D721Med (cell line): ENCODE measurements around the gene TNIK.

Experiments used
- DNase-seq: peaks from one replicate; pipeline ENCODE4 v3.0.0; 2011; ENCODE audit warnings: low spot score; ENCODE audit not compliant: insufficient read length
- FAIRE-seq: peaks from 2 replicates; lab custom pipeline; 2011; peaks lifted over from hg19 to GRCh38; lab: Jason Lieb, UNC
- TF ChIP-seq, protein P1 (sequence below): IDR thresholded peaks from 2 replicates; pipeline ENCODE4 v1.5.1; 2012; ENCODE audit warnings: mild to moderate bottlenecking, control low read depth; ENCODE audit not compliant: insufficient read depth; ENCODE audit errors: missing control alignments

Gene TNIK

DNA sequence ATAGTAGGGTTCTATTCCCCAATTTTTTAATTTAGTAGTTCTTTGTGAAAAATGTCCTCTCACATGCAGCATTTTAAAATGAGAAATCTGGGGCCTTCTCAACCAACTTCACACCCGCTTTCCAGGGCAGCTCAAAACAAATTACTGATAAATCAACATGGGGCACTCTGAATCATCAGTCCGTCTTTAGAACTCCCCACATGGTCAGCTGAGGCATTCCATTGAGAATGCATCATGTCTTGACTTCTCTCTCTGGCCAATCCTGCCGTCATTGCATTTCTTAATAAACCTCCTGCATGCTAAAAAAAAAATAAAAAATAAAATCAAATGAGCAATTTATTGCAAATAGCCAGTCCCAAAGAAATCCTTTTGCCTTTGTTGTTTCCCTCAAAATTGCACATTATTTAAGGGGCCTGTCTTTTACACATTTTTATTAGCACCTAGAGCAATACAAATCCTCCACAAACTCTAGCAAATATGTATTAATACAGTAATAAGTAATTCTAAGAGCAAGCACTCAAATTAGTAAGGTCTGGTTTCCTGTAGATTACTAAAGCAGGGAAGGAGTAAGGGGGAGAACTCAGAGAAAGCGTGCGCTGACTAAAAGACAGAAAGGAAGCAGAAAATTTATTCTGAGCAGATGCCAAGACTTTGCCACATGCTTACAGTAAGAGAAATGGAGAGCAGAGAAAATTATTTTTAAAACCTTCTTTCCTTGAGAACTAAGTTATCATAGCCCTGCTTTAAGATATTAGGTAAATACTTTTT lies 175.7 kb downstream of the TNIK start:
- FAIRE-seq: no peak
- DNase-seq: no peak

DNA sequence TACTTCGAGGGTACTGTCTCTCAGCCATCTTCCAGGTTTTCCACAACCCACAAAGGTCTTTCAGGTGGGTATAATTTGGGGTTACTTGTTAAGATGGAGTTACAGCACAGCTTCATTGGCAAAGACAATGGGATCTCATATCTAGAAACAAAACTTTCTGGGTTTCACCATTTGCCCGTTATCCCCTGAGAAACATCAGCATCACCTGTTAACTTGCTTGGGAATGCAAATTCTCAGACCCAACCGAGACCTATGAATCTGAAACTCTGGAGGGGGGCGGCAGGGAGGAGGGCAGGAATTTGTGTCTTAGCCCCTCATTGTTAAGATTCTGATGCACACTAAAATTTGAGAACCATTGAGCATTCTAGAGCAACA lies 176.4 kb downstream of the TNIK start:
- TF ChIP-seq, protein P1, sequence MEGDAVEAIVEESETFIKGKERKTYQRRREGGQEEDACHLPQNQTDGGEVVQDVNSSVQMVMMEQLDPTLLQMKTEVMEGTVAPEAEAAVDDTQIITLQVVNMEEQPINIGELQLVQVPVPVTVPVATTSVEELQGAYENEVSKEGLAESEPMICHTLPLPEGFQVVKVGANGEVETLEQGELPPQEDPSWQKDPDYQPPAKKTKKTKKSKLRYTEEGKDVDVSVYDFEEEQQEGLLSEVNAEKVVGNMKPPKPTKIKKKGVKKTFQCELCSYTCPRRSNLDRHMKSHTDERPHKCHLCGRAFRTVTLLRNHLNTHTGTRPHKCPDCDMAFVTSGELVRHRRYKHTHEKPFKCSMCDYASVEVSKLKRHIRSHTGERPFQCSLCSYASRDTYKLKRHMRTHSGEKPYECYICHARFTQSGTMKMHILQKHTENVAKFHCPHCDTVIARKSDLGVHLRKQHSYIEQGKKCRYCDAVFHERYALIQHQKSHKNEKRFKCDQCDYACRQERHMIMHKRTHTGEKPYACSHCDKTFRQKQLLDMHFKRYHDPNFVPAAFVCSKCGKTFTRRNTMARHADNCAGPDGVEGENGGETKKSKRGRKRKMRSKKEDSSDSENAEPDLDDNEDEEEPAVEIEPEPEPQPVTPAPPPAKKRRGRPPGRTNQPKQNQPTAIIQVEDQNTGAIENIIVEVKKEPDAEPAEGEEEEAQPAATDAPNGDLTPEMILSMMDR: no peak

More for the DNA sequence above, 175.7 kb downstream of the TNIK start:
- TF ChIP-seq, protein P1: no peak

DNA sequence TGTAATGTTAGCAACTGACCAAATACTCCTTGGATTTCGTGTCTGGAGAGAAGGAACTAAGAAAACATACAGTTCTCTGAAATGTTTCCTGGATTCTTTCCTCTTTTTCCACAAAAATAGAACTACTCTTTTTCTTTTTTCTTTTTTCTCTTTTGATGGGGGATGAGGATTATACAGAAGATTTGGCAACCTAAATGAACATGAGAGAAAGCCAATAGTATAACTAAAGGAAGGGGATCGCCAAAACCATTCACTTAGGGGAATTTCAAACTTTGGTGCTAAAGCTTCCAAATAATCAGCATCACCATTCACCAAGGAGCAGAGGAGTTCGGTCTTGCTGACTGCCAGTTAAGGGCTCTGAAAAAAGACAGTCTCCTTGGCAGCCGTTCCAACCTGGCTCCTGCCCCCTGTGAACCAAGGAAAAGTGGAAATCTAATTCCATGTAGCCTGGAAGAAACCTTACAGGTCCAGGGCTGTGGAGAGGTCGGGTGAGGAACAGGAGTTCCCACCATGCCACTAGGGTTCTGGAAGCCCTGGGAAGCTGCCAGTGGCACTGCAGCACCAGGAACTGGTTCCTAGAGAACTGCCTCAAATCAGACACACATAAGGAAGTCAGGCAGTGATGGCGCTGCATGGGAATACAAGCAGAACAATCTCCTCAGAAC lies 176.9 kb downstream of the TNIK start:
- FAIRE-seq (no peak), DNase-seq (no peak)
- TF ChIP-seq, protein P1: no peak

More for the DNA sequence above, 176.4 kb downstream of the TNIK start:
- no peak for DNase-seq
- FAIRE-seq: no peak

DNA sequence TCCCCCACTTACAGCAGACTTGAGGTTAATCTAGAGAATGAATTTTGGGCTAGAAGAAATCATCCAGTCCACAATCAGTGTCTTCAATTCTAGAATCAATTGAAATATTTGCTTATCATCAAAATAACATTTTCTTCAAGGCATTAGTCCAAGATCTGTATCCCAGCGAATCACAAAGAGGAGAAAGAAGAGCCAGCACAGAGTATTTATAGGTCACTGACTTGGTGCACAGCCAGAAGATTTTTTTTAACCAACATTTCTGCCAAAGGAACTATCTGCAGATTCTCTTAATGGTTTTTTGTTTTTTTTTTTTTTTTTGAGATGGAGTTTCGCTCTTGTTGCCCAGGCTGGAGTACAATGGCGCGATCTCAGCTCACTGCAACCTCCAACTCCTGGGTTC lies 178.2 kb downstream of the TNIK start:
- TF ChIP-seq, protein P1: no peak
- no peak for DNase-seq
- FAIRE-seq: no peak

DNA sequence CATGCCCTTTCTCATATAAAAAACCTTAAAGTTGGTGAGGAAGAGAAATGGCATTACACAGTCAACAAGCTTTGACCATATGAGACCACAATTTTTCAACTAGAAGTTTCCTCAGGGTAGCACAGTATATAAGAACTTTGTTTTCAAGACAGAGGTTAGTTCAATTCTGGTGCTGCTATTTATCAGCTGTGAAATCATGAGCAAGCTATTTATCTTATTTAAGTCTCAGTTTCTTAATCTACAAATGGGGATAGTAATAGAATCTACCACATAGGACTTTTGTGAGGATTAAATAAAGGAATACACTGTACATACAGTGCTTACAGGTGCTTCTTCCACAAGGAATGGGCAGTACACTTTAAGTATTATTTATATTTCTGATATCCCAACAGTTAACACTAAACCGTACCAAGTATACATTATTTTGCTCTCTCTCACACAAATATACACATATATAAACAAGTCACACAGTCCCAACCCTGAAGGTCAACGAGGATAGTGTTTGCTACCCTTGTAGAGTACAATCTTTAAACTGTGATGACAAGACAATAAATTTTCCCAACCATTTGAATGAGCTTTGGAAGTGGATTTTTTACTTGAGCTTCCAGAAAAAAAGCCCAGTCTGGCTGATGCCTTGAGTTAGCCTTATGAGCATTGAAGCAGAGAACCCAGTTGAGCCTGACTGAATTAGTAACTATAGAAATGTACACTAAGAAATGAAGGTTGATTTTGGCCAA lies 178.8 kb downstream of the TNIK start:
- TF ChIP-seq, protein P1: no peak
- FAIRE-seq (no peak), DNase-seq (no peak)

DNA sequence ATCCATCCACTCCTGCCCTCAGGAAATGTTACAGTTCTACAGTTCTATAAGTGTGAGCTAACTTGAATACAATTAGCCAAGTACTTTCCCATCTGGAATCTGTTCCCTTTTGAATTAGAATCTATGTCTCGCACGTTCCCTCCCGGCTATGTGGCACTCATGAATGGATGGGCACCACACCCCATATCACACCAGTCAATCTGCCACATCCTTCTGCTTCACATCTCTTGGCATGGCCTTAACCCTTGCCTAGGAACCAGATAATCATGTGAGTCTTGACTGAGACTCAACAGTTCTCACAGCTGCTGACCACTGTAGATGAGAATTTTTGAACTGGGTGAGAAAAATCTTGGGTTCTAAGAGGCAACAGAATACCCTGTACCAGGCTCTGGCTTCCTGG lies 180.2 kb downstream of the TNIK start:
- no peak for FAIRE-seq
- TF ChIP-seq, protein P1: no peak
- no peak for DNase-seq
